Measurements from ENCODE around the gene AFAP1L2. TPM values are rescaled to one million over a fixed set of nuclear protein-coding genes. Genes with fewer than 3 reads are reported as not detected.

The AFAP1L2 gene
- total RNA-seq, 2 experiments from 2014 or later = 3.8 to 5.0 TPM

DNA sequence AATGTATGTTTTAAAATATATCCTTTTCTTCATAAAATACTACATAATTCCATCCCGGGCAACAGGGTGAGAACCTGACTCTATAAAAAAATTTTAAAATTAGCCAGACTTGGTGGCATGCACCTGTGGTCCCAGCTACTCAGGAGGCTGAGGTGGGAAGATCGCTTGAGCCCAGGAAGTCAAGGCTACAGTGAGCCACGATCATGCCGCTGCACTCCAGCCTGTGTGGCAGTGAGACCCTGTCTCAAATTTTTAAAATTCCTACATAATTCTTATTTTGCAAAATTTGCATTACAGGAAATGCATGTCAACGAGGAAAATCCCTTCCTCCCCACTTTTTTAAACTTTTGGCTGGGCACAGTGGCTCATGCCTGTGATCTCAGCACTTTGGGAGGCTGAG lies 31.3 kb downstream of the AFAP1L2 start:
- no peak overlapping the region for H3K27ac Mint-ChIP-seq
- no peak overlapping the region for H3K4me3 Mint-ChIP-seq
- peaks cover 6% of the 10 kb centered on the region for H3K27me3 Mint-ChIP-seq
- no peaks in the 10 kb centered on the region for H3K9me3 Mint-ChIP-seq
- ATAC-seq (ENCODE audit: low read depth) (no peak), DNase-seq (no peak)
- POLR2A ChIA-PET = no interaction called here
- H3K4me1 Mint-ChIP-seq = no peaks in the 10 kb centered on the region
- H3K36me3 Mint-ChIP-seq = no peaks in the 10 kb centered on the region

DNA sequence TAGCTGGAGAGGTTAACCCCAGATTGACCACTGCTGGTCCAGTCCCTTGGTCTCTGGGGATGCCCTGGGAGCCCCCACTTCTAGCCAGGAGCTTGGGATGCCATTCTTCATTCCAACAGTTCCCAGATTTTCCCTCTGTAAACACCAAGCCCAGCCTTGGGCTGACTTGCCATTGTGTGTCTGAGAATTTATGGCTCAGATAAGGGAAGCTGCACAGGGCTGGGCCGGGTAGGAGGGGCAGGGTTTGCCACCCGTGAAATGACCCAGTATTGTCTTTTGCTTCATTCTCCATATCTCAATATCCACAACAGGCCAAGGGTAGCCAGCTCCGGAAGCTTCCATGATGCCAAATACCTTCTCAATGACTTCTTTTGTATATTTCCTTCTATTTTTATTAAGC lies 32.1 kb downstream of the AFAP1L2 start:
- no peaks in the 10 kb centered on the region for H3K9me3 Mint-ChIP-seq
- no peak overlapping the region for H3K4me3 Mint-ChIP-seq
- peaks cover 6% of the 10 kb centered on the region for H3K27me3 Mint-ChIP-seq
- DNase-seq (no peak), ATAC-seq (ENCODE audit: low read depth) (no peak)
- H3K27ac Mint-ChIP-seq = no peak overlapping the region
- peaks cover 4% of the 10 kb centered on the region for H3K4me1 Mint-ChIP-seq
- POLR2A ChIA-PET = no interaction called here
- H3K36me3 Mint-ChIP-seq = no peaks in the 10 kb centered on the region

DNA sequence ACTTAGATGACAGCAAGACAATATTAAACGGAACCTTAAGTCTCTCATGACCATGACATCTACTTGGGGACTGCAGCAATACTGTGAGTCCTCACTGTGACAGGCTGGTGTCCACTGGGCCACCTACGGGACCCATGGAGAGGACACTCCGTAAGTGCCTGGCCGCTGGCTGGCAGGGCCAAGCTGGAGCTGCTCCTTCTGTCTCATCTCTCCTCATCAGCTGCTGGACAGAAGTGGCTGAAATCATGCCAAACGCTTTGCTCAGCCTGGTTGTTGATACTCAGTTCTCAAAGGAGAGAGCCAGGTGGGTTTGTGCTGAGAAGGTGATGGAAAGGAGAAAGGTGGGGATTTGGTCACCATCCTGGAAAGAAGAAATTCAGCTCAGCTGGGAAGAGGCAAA lies 33.3 kb downstream of the AFAP1L2 start:
- ATAC-seq (ENCODE audit: low read depth) (no peak), DNase-seq (no peak)
- H3K27me3 Mint-ChIP-seq = no peaks in the 10 kb centered on the region

DNA sequence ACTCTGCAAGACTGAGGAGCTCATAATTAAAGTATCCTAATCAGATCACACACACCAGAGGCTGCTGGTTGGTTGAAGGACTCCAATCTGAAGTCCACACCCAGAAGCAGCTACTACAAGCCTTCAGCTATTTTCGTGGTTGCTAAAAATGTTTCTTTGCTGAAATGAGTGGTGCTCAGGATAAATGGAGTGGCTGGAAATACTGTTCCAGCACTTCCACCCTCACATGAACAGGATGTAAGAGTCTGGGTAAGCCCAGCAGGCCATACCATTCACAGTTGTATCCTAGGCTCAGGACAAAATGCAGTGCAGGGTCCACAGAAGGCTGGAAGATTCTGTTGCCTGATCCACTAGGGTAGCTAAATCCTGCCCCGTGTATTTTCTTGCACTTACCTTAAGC lies 34.1 kb downstream of the AFAP1L2 start:
- Mint-ChIP-seq H3K9me3 (no peaks in the 10 kb centered on the region), H3K27me3 (no peaks in the 10 kb centered on the region), H3K27ac (no peak overlapping the region), H3K4me3 (no peak overlapping the region), H3K36me3 (no peaks in the 10 kb centered on the region), H3K4me1 (peaks cover 6% of the 10 kb centered on the region)
- ATAC-seq (ENCODE audit: low read depth) (no peak), DNase-seq (no peak)
- POLR2A ChIA-PET = no interaction called here

More for the DNA sequence above, 33.3 kb downstream of the AFAP1L2 start:
- no peaks in the 10 kb centered on the region for H3K36me3 Mint-ChIP-seq
- H3K4me1 Mint-ChIP-seq = peaks cover 6% of the 10 kb centered on the region
- H3K9me3 Mint-ChIP-seq = no peaks in the 10 kb centered on the region
- no peak overlapping the region for H3K4me3 Mint-ChIP-seq
- POLR2A ChIA-PET = no interaction called here
- H3K27ac Mint-ChIP-seq = no peak overlapping the region

DNA sequence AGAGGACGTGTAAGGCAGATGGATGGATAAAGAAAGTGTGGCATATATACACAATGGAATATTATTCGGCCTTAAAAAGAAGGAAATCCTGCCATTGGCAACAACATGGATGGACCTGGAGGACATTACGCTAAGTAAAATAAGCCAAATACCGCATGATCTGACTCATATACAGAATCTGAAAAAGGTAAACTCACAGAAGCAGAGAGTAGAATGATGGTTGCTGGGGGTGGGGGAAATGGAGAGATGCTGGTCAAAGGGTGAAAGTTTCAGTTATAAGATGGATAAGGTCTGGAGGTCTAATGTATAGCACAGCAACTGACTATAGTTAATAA lies 36.3 kb downstream of the AFAP1L2 start:
- H3K4me1 Mint-ChIP-seq = peaks cover 6% of the 10 kb centered on the region
- ATAC-seq (ENCODE audit: low read depth) = no peak
- H3K27me3 Mint-ChIP-seq = peaks cover 4% of the 10 kb centered on the region
- no peak for DNase-seq
- POLR2A ChIA-PET = no interaction called here
- H3K9me3 Mint-ChIP-seq = no peaks in the 10 kb centered on the region
- H3K36me3 Mint-ChIP-seq = no peaks in the 10 kb centered on the region
- no peak overlapping the region for H3K4me3 Mint-ChIP-seq
- no peak overlapping the region for H3K27ac Mint-ChIP-seq

DNA sequence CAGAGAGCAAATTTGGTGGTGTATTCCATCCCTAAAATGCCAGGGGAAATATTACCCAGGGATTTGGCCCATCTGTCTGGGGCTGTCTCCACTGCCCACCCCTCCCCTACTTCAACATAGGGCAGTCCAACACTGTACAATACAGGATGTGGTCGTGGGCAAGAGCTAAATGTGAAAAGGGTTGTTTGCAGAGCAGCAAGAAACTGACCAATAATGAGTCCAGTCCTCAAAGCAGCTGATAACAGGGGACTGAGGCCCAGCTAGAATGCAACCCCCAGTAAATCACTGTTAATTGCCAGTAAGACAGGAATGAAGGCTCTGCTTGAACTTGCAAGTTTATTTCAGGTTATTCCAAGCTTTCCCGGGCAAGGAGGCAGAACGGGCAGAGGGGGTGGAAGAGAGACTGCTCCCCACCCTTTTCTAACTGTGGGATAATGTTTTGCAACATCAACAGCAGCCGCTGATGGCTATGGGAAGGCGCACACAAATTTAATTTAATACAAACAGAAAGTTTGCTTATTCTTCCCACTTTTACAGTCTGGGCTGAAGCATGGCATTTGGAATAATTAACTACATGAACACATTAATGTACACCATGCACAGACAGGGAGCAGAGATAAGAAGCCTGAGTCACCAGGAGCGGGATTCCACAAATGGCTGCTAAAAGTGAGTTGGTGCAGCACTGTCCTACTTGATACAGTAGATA lies 36.8 kb downstream of the AFAP1L2 start:
- ATAC-seq (ENCODE audit: low read depth) (no peak), DNase-seq (no peak)
- Mint-ChIP-seq H3K9me3 (no peaks in the 10 kb centered on the region), H3K4me3 (no peak overlapping the region), H3K27me3 (peaks cover 4% of the 10 kb centered on the region), H3K27ac (no peak overlapping the region), H3K4me1 (peaks cover 6% of the 10 kb centered on the region), H3K36me3 (no peaks in the 10 kb centered on the region)
- POLR2A ChIA-PET = no interaction called here

DNA sequence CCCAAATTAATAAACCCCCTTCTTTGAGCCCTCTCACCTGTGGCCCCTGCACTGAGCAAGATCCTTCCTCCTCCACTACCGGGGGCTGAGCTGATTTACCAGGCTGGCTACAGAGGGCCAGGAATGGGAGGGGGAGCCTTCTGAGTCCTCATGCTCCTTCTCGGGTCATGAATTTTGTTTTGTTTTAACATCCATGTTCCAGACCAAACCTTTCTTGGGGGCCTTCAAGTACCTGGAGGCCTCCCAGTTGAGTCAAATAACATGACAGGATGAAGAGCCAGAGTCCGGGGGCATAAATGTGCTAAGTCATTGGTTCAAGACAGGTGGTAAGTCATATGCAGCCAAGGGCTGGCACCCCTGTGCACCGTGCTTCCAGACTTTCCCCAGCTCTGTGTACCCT lies 39.6 kb downstream of the AFAP1L2 start:
- Mint-ChIP-seq H3K36me3 (no peaks in the 10 kb centered on the region), H3K4me1 (peaks cover 6% of the 10 kb centered on the region), H3K27ac (no peak overlapping the region), H3K4me3 (no peak overlapping the region), H3K27me3 (peaks cover 15% of the 10 kb centered on the region), H3K9me3 (no peaks in the 10 kb centered on the region)
- POLR2A ChIA-PET = no interaction called here
- no peak for ATAC-seq (ENCODE audit: low read depth)
- no peak for DNase-seq

DNA sequence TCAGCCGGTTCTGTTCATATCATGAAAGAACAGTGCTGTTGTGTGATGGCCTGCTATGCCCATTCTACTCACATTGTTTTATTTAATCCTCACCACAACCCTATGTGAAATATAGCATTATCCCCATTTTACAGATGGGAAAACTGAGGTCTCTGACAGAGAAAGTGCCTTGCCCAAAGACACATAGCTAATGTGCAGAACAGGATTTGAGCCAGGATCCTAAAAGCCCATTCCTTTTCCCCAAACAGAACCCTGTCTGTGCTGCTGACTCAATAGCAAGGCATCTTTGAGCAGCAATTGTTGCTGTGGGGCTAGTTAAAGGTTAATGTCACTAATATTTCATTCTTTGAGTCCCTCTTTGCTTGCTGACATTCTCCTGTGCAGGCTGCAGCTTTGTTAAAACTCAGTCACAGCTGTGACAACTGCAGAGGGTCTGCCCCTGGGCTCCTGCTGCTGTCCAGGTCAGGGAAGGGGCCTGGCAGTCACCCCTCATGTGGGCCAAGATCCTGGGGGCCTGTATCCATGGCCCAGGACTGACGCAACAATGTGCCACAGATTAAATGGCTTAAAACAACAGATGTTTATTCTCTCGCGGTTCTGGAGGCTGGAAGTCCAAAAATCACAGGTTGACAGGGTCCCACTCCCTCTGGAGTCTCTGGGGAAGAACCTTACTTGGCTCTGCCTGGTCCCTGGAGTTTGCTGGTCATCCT lies 40.4 kb downstream of the AFAP1L2 start:
- Mint-ChIP-seq H3K4me3 (no peak overlapping the region), H3K27ac (no peak overlapping the region), H3K4me1 (peaks cover 6% of the 10 kb centered on the region), H3K9me3 (no peaks in the 10 kb centered on the region), H3K27me3 (peaks cover 17% of the 10 kb centered on the region), H3K36me3 (no peaks in the 10 kb centered on the region)
- ATAC-seq (ENCODE audit: low read depth) = no peak
- POLR2A ChIA-PET = no interaction called here
- DNase-seq = no peak

DNA sequence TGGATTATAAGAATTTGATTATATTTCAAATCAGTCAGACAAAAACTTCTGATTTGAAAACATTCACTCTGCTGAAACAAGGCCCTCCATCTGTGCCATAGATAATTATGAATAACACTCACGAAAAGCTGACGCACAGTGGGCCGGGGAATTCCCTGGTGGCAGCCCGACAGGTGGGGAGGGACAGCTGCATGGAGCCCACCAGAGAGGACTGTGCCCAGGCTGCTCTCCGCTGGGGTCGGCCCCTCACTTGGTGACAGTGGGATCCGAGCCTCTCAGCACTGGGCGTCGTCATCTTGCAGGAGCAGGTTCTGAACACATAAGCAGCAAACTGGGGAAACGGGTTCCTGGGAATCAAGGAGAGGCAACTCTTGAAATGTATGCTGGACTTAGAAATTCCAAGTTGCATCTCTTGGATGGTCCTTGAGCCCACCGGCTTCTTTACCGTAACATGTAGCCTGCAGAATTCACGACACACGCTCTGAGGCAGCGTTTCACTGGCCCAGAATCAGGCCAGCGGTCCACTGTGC lies 41.4 kb downstream of the AFAP1L2 start:
- POLR2A ChIA-PET = no interaction called here
- Mint-ChIP-seq H3K9me3 (no peaks in the 10 kb centered on the region), H3K4me3 (no peak overlapping the region), H3K27ac (no peak overlapping the region), H3K36me3 (no peaks in the 10 kb centered on the region), H3K27me3 (peaks cover 17% of the 10 kb centered on the region), H3K4me1 (peaks cover 6% of the 10 kb centered on the region)
- no peak for DNase-seq
- no peak for ATAC-seq (ENCODE audit: low read depth)

DNA sequence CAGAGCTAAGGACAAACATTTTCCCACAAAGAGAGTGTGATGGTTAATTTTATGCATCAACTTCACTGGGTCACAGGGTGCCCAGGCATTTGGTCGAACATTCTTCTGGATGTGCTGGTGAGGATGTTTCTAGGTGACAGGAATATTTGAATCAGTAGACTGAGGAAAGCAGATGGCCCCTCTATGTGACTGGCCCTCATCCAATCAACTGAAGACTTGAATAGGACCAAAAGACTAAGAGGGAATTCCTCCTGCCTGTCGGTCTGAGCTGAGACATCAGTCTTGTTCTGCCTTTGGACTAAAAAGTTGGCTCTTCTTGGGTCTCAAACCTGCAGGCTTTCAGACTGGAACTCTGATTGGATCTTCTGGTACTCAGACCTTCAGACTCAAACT lies 44.4 kb downstream of the AFAP1L2 start:
- Mint-ChIP-seq H3K4me1 (peaks cover 6% of the 10 kb centered on the region), H3K27ac (no peak overlapping the region), H3K4me3 (no peak overlapping the region), H3K36me3 (no peaks in the 10 kb centered on the region), H3K9me3 (no peaks in the 10 kb centered on the region), H3K27me3 (peaks cover 20% of the 10 kb centered on the region)
- DNase-seq (no peak), ATAC-seq (ENCODE audit: low read depth) (no peak)
- POLR2A ChIA-PET = no interaction called here

DNA sequence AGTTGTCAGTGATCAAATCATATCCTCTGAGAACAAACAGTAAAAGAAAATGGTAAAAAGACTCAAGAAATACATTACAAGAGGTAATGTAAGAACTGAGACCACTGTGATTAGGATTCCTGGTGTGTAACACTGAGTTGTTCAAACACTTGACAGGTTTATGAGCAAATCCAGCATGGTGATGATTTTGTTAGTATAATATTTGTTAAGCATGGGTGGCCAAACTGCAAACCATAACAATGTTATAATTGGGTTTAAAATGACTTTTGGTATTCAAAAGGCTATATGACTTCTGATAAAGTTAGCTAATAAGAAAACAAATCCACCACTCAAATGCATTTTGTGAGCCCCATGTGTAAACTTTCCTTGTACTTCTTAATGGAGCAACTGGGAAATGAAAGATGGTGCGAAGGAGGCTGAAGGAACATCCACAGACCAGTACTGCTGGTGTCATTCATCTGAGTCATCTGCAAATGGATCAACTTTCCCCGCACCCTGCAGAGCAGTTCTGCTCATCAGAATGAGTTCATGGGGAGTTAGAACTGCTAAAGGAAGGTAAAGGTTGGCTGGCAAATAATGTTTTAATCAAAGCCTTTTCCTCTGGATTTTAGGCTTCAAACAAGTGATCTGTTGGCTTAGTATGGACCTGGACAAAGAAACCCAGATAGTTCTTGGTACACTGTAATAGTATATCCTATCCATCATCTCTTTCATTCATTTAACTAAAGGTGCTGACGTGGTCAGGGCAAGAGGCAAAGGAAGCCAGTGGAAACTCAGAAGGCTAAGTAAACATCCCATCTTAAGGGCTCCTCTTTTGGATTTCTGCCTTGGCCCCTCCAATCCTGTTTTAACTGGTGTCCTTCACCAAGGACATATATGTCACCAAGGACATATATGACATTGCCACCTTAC lies 45.0 kb downstream of the AFAP1L2 start:
- H3K4me1 Mint-ChIP-seq = peaks cover 6% of the 10 kb centered on the region
- ATAC-seq (ENCODE audit: low read depth) = no peak
- H3K9me3 Mint-ChIP-seq = no peaks in the 10 kb centered on the region
- no peaks in the 10 kb centered on the region for H3K36me3 Mint-ChIP-seq
- peaks cover 19% of the 10 kb centered on the region for H3K27me3 Mint-ChIP-seq
- DNase-seq = no peak
- H3K27ac Mint-ChIP-seq = no peak overlapping the region
- POLR2A ChIA-PET = no interaction called here
- H3K4me3 Mint-ChIP-seq = no peak overlapping the region

DNA sequence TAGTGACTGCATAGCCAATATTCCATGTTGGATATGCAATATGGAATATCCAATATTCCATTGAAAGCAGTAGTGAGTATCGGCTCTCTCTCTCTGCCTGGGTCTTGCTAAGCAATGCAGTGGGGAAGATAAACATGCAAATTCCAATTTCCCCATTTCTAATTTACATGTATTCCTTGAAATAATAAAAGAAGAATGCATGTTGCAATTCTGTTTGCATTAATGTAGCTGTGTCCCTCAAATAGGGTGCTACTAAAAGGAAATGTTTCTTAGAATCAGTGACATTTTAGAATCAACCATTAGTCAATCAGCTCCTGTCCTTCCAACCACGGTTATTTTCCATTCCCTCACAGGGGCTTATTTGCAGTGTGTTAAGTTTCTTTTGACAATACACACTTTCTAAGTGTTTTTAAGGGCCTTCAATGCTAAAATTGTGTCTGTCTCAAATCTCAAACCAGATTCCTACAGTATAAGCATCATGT lies 46.7 kb downstream of the AFAP1L2 start:
- H3K27me3 Mint-ChIP-seq = peaks cover 16% of the 10 kb centered on the region
- no peaks in the 10 kb centered on the region for H3K36me3 Mint-ChIP-seq
- DNase-seq (no peak), ATAC-seq (ENCODE audit: low read depth) (no peak)
- no peak overlapping the region for H3K27ac Mint-ChIP-seq
- POLR2A ChIA-PET = no interaction called here
- peaks cover 10% of the 10 kb centered on the region for H3K4me1 Mint-ChIP-seq
- H3K4me3 Mint-ChIP-seq = no peak overlapping the region
- H3K9me3 Mint-ChIP-seq = peaks cover 2% of the 10 kb centered on the region

DNA sequence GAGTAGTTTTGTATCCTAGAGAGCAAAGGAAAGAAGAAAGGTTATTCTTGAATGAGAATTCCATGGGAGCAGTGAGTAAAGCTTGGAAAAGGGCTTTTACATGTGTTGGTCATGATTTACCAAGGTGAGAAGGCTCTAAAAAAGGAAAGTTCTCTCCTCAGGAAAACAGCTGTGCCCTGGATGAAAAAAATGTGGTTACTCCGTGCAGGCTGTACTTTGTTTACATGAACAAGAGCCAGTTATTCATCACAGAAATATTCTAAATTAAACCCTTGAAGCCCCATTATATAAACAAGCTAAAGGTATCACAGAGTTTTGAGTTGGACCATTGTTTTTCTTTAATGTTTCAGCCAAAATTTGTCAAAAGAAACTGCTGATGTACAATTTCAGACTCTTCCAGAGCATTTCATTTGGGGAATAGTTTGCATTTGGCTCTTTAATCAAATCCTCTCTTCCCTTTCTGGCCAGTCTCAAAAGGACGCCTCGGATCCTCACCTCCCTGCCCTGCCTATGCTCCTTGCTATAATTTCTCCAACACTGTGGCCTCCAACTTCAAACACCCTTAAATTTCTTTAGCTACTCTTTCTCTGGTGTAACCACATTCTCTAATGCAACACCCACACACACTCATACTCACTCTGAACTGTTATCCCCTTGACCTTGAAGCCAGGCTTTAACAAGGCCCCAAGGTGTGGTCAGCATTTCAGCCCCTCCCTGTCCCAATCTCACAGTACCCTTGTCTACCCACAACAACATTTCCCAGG lies 47.4 kb downstream of the AFAP1L2 start:
- Mint-ChIP-seq H3K4me1 (peaks cover 10% of the 10 kb centered on the region), H3K36me3 (no peaks in the 10 kb centered on the region), H3K27me3 (peaks cover 13% of the 10 kb centered on the region), H3K4me3 (no peak overlapping the region), H3K9me3 (peaks cover 2% of the 10 kb centered on the region), H3K27ac (no peak overlapping the region)
- DNase-seq = no peak
- POLR2A ChIA-PET = no interaction called here
- ATAC-seq (ENCODE audit: low read depth) = no peak
